GM12872 (cell line): ENCODE measurements around the gene GABBR2.

Source experiments
- CTCF ChIP-seq: IDR thresholded peaks from 3 replicates; pipeline ENCODE4 v1.5.1; 2011; ENCODE audit warnings: low read depth, mild to moderate bottlenecking, low read length, moderate library complexity; ENCODE audit not compliant: insufficient read depth

The GABBR2 gene

GRCh38 chr9:98708933-98709911, at the start of gene GABBR2:
TSS of gene GABBR2 (minus strand) at chr9:98708935. CDS start at chr9:98708737, 198 bp downstream.
- no peak for TF ChIP-seq CTCF

- no peak for TF ChIP-seq CTCF
Observed at GRCh38 chr9:98755006-98755618, 46.4 kb upstream of the GABBR2 start.

DNA sequence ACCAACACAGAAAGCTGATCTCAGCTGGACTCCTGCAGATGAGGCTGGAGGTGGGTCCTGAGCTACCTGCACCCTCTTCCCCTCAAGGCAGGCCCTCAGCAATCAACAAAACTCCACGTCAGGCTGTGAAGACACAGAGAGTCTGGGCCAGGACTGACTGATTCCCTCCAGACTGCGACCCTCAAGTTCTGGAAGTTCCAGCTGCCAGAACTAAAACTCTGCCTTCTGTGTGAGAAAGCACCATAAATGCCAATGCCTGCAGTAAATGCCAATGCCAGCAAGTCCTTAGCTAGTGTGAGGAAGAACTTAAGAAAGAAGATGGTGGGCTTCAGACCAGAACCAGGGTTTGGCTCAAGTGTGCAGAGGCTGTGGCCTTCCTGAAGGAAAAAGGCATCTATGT, 42.5 kb upstream of the GABBR2 start:
- no peak for TF ChIP-seq CTCF

DNA sequence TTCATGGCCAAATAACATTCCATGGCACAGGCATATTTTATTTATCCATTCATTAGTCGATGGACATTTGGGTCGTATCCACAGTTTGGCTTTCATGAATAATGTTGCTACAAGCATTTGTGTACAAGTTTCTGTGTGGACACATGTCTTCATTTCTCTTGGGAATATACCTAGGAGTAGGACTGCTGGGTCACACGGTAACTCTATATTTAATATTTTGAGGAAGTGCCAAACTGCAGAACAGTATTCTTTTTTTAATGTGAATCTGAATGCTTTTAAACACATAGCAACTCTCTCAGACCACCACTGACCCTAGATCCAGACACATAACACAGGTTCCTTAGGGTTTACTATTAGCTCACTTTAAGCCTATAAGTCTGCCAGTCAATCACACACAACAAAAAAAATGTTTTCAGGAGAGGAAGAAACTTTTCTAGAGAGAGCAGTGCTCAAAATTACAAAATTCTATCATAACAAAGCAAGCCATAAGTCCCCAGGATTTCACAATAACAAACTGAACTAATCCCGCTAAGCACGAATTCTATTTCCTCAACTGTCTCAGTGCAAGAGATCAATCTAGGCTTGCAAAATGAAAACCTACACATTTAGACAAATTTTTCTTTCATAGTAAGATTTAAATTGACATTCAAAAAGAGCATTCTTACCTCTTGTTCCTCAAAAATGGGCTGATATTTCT, 41.8 kb upstream of the GABBR2 start:
- TF ChIP-seq CTCF, result no peak

- TF ChIP-seq CTCF, result no peak
Observed at GRCh38 chr9:98747476-98747875, 38.7 kb upstream of the GABBR2 start.

GRCh38 chr9:98745470-98745869, 36.7 kb upstream of the GABBR2 start:
- TF ChIP-seq CTCF, result no peak
